ENCODE measurements around the gene VAV2.
"Not testable (repeated sequence)": the region's sequence is repeated elsewhere in the genome, so short reads cannot be mapped to it uniquely, and the experiment has no call there.

The VAV2 gene

GRCh38 chr9:133910855-133911514, 81.1 kb downstream of the VAV2 start:
- no peaks in the 10 kb centered on the region for H3K36me3 Mint-ChIP-seq (ENCODE audit: insufficient read depth)
- H3K4me1 Mint-ChIP-seq (ENCODE audit: low read depth in 2 of 2), result peaks cover 0 to 6% of the 10 kb centered on the region in 2 donors
- no peaks in the 10 kb centered on the region for H3K27me3 Mint-ChIP-seq
- H3K27ac Mint-ChIP-seq, result no peak overlapping the region
- DNase-seq (no peak), ATAC-seq (replicated peaks) (no peak)
- H3K9me3 Mint-ChIP-seq, result no peaks in the 10 kb centered on the region
- H3K4me3 Mint-ChIP-seq, result no peak overlapping the region

GRCh38 chr9:133906932-133907910, 84.9 kb downstream of the VAV2 start:
- Mint-ChIP-seq H3K9me3 (no peaks in the 10 kb centered on the region), H3K36me3 (ENCODE audit: insufficient read depth) (no peaks in the 10 kb centered on the region), H3K4me3 (no peak overlapping the region), H3K27me3 (no peaks in the 10 kb centered on the region), H3K4me1 (ENCODE audit: low read depth in 2 of 2) (peaks cover 0 to 1% of the 10 kb centered on the region in 2 donors), H3K27ac (no peak overlapping the region)
- DNase-seq, result no peak
- no peak for ATAC-seq (replicated peaks)

- ATAC-seq (replicated peaks) (no peak), DNase-seq (no peak)
- Mint-ChIP-seq H3K27me3 (no peaks in the 10 kb centered on the region), H3K9me3 (no peaks in the 10 kb centered on the region), H3K36me3 (ENCODE audit: insufficient read depth) (no peaks in the 10 kb centered on the region), H3K4me3 (no peak overlapping the region), H3K27ac (no peak overlapping the region), H3K4me1 (ENCODE audit: low read depth in 2 of 2) (peaks cover 0 to 1% of the 10 kb centered on the region in 2 donors)
Measured at GRCh38 chr9:133906218-133906617, 85.9 kb downstream of the VAV2 start.

- no peaks in the 10 kb centered on the region for H3K27me3 Mint-ChIP-seq
- H3K4me3 Mint-ChIP-seq, result no peak overlapping the region
- no peak for ATAC-seq (replicated peaks)
- no peak for DNase-seq
- no peaks in the 10 kb centered on the region for H3K4me1 Mint-ChIP-seq (ENCODE audit: low read depth in 2 of 2)
- no peak overlapping the region for H3K27ac Mint-ChIP-seq
- H3K9me3 Mint-ChIP-seq, result no peaks in the 10 kb centered on the region
- H3K36me3 Mint-ChIP-seq (ENCODE audit: insufficient read depth), result no peaks in the 10 kb centered on the region
Measured at GRCh38 chr9:133905493-133905892, 86.6 kb downstream of the VAV2 start.

GRCh38 chr9:133904346-133905090, 87.6 kb downstream of the VAV2 start:
- no peak overlapping the region for H3K27ac Mint-ChIP-seq
- ATAC-seq (replicated peaks), result no peak
- no peaks in the 10 kb centered on the region for H3K4me1 Mint-ChIP-seq (ENCODE audit: low read depth in 2 of 2)
- H3K9me3 Mint-ChIP-seq, result no peaks in the 10 kb centered on the region
- no peaks in the 10 kb centered on the region for H3K27me3 Mint-ChIP-seq
- H3K4me3 Mint-ChIP-seq, result no peak overlapping the region
- no peaks in the 10 kb centered on the region for H3K36me3 Mint-ChIP-seq (ENCODE audit: insufficient read depth)
- DNase-seq, result no peak

- Mint-ChIP-seq H3K4me1 (ENCODE audit: low read depth in 2 of 2) (no peaks in the 10 kb centered on the region), H3K9me3 (no peaks in the 10 kb centered on the region), H3K36me3 (ENCODE audit: insufficient read depth) (no peaks in the 10 kb centered on the region), H3K4me3 (no peak overlapping the region), H3K27ac (no peak overlapping the region), H3K27me3 (no peaks in the 10 kb centered on the region)
- no peak for ATAC-seq (replicated peaks)
- no peak for DNase-seq
Measured at GRCh38 chr9:133901184-133901835, 90.8 kb downstream of the VAV2 start.

GRCh38 chr9:133897675-133898074, 94.4 kb downstream of the VAV2 start:
- DNase-seq (no peak), ATAC-seq (replicated peaks) (no peak)
- Mint-ChIP-seq H3K9me3 (no peaks in the 10 kb centered on the region), H3K27ac (no peak overlapping the region), H3K4me1 (ENCODE audit: low read depth in 2 of 2) (no peaks in the 10 kb centered on the region), H3K4me3 (no peak overlapping the region), H3K27me3 (no peaks in the 10 kb centered on the region), H3K36me3 (ENCODE audit: insufficient read depth) (no peaks in the 10 kb centered on the region)

- H3K4me1 Mint-ChIP-seq (ENCODE audit: low read depth in 2 of 2); H3K36me3 Mint-ChIP-seq (ENCODE audit: insufficient read depth); DNase-seq; H3K9me3 Mint-ChIP-seq; H3K27me3 Mint-ChIP-seq; H3K4me3 Mint-ChIP-seq; ATAC-seq (replicated peaks); H3K27ac Mint-ChIP-seq: not testable (repeated sequence)
Measured at GRCh38 chr9:133896007-133896406, 96.1 kb downstream of the VAV2 start.

GRCh38 chr9:133895335-133895734, 96.8 kb downstream of the VAV2 start:
- Mint-ChIP-seq H3K27me3 (no peaks in the 10 kb centered on the region), H3K9me3 (no peaks in the 10 kb centered on the region), H3K4me1 (ENCODE audit: low read depth in 2 of 2) (no peaks in the 10 kb centered on the region), H3K27ac (no peak overlapping the region), H3K4me3 (no peak overlapping the region), H3K36me3 (ENCODE audit: insufficient read depth) (no peaks in the 10 kb centered on the region)
- ATAC-seq (replicated peaks), result no peak
- no peak for DNase-seq

GRCh38 chr9:133894377-133895321, 97.5 kb downstream of the VAV2 start:
- no peak overlapping the region for H3K4me3 Mint-ChIP-seq
- DNase-seq, result no peak
- no peak overlapping the region for H3K27ac Mint-ChIP-seq
- ATAC-seq (replicated peaks), result no peak
- H3K36me3 Mint-ChIP-seq (ENCODE audit: insufficient read depth), result no peaks in the 10 kb centered on the region
- no peaks in the 10 kb centered on the region for H3K4me1 Mint-ChIP-seq (ENCODE audit: low read depth in 2 of 2)
- H3K9me3 Mint-ChIP-seq, result no peaks in the 10 kb centered on the region
- H3K27me3 Mint-ChIP-seq, result no peaks in the 10 kb centered on the region

GRCh38 chr9:133893191-133893994, 98.7 kb downstream of the VAV2 start:
- Mint-ChIP-seq H3K4me1 (ENCODE audit: low read depth in 2 of 2) (no peaks in the 10 kb centered on the region), H3K4me3 (no peak overlapping the region), H3K9me3 (no peaks in the 10 kb centered on the region), H3K27me3 (no peaks in the 10 kb centered on the region), H3K27ac (no peak overlapping the region), H3K36me3 (ENCODE audit: insufficient read depth) (no peaks in the 10 kb centered on the region)
- no peak for ATAC-seq (replicated peaks)
- no peak for DNase-seq
